HepG2 (cell line): Measurements from ENCODE around the gene INTS6L. TPM values are rescaled to one million over a fixed set of nuclear protein-coding genes. Genes with fewer than 3 reads are reported as not detected.

Source experiments
- CENPBD1 ChIP-seq: sonication (generic); formaldehyde crosslinking; IDR thresholded peaks from 2 replicates; pipeline ENCODE4 v1.8.0; 2022; ENCODE audit warnings: missing genetic modification reagents, low read depth, mild to moderate bottlenecking, borderline replicate concordance
- KIAA2018 ChIP-seq: sonication (generic); formaldehyde crosslinking; IDR thresholded peaks from 2 replicates; pipeline ENCODE4 v1.5.0; 2020; ENCODE audit warnings: mild to moderate bottlenecking, missing genetic modification reagents, borderline replicate concordance
- SOX13 ChIP-seq, 3 experiments: fragments of 450-650 bp in 1 of 3; sonication (generic) in 1 of 3; formaldehyde crosslinking in 1 of 3; IDR thresholded peaks in 2 of 3; conservative IDR thresholded peaks in 1 of 3; 2 replicates each; pipeline versions ENCODE4 v1.5.0 to v1.6.1; 2016 to 2020; ENCODE audit warnings: antibody characterized with exemption in 1 of 3, mild to moderate bottlenecking in 1 of 3, missing compliant biosample characterization in 1 of 3, missing genetic modification reagents in 1 of 3, moderate library complexity in 1 of 3
- ZNF569 ChIP-seq: sonication (generic); formaldehyde crosslinking; IDR thresholded peaks from 2 replicates; pipeline ENCODE4 v1.5.0; 2020; ENCODE audit warnings: mild to moderate bottlenecking, missing genetic modification reagents, moderate library complexity, borderline replicate concordance
- ZNF598 ChIP-seq: sonication (generic); formaldehyde crosslinking; IDR thresholded peaks from 2 replicates; pipeline ENCODE4 v1.5.1; 2020; ENCODE audit warnings: mild to moderate bottlenecking, missing genetic modification reagents, borderline replicate concordance
- ZNF75D ChIP-seq: sonication (generic); formaldehyde crosslinking; IDR thresholded peaks from 2 replicates; pipeline ENCODE4 v1.8.1; 2023; ENCODE audit warnings: missing genetic modification reagents, mild to moderate bottlenecking, borderline replicate concordance
- ZNF891 ChIP-seq: sonication (generic); formaldehyde crosslinking; IDR thresholded peaks from 2 replicates; pipeline ENCODE4 v1.5.0; 2020; ENCODE audit warnings: mild to moderate bottlenecking, missing genetic modification reagents
- polyA plus RNA-seq, 8 experiments: library from polyadenylated mRNA; depleted of rRNA in 3 of 8; stranded (reverse) in 7 of 8; unstranded in 1 of 8; fragments of >200 nt; fragmentation: Illumina TruSeq in 4 of 8; extraction: Trizol in 4 of 8; gene quantifications; 2 replicates each; pipeline versions ENCODE4 v1.2.1 to v1.2.3, GENCODE V29; 2011 to 2016; ENCODE audit warnings: low read depth in 4 of 8, missing spikeins in 1 of 8, mixed read lengths in 1 of 8; ENCODE audit not compliant: insufficient read depth in 1 of 8
- total RNA-seq, 5 experiments: library from RNA; depleted of rRNA; stranded (reverse); fragments of >200 nt; fragmentation: Illumina TruSeq; extraction: Trizol; gene quantifications; 2 replicates each; pipeline ENCODE4 v1.2.3, GENCODE V29; 2016; ENCODE audit warnings: low read depth in 1 of 5
- TF ChIP-seq, protein P1 (sequence below): sonication (generic); formaldehyde crosslinking; IDR thresholded peaks from 2 replicates; pipeline ENCODE4 v1.4.0; 2020; ENCODE audit warnings: mild to moderate bottlenecking, missing genetic modification reagents
- TF ChIP-seq, protein P2 (sequence below): sonication (generic); formaldehyde crosslinking; IDR thresholded peaks from 2 replicates; pipeline ENCODE4 v1.4.0; 2020; ENCODE audit warnings: missing genetic modification reagents; ENCODE audit errors: not compliant biosample characterization
- TF ChIP-seq, protein P3 (sequence below): sonication (generic); formaldehyde crosslinking; IDR thresholded peaks from 2 replicates; pipeline ENCODE4 v1.5.1; 2020; ENCODE audit warnings: mild to moderate bottlenecking, missing genetic modification reagents, borderline replicate concordance

The INTS6L gene
- total and polyA plus RNA-seq, 2 of the 13 experiments (the other 11 are each of a cell fraction or from before 2014, with no cell fraction given), result not detected

DNA sequence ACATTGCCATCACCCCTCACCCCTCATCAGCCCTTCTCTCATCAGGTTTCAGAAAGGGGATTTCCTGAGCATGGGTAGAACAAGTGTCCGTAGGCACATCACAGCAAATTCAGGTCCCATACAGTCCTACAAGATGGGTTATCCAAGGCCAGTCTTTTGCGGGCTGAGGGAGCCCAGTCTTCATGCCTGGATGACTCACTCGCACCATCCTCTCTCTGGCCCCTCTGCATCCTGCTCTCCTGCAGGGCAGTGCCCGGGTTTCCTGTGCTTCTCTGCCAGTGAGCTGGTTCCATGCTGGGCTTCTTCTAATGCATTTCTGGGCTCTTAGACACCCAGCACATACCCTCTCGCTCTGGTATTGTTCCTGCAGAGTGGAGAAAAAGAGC, 7.3 kb upstream of the INTS6L start (continued):
- TF ChIP-seq KIAA2018 (no peak), ZNF75D (CRISPR knock-in tag) (no peak), ZNF569 (no peak), ZNF598 (no peak), ZNF891 (CRISPR knock-in tag) (no peak), CENPBD1 (CRISPR knock-in tag) (no peak), SOX13 (IDR thresholded peaks at IDR 0.05) (no peak), SOX13 (CRISPR knock-in tag; conservative IDR thresholded peaks at IDR 0.05 in 1 of 2, IDR thresholded peaks at IDR 0.05 in 1 of 2) (no peak)
- TF ChIP-seq, protein P1, sequence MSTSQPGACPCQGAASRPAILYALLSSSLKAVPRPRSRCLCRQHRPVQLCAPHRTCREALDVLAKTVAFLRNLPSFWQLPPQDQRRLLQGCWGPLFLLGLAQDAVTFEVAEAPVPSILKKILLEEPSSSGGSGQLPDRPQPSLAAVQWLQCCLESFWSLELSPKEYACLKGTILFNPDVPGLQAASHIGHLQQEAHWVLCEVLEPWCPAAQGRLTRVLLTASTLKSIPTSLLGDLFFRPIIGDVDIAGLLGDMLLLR (CRISPR knock-in tag), result no peak
- TF ChIP-seq, protein P2, sequence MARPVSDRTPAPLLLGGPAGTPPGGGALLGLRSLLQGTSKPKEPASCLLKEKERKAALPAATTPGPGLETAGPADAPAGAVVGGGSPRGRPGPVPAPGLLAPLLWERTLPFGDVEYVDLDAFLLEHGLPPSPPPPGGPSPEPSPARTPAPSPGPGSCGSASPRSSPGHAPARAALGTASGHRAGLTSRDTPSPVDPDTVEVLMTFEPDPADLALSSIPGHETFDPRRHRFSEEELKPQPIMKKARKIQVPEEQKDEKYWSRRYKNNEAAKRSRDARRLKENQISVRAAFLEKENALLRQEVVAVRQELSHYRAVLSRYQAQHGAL (CRISPR knock-in tag), result no peak
- TF ChIP-seq, protein P3, sequence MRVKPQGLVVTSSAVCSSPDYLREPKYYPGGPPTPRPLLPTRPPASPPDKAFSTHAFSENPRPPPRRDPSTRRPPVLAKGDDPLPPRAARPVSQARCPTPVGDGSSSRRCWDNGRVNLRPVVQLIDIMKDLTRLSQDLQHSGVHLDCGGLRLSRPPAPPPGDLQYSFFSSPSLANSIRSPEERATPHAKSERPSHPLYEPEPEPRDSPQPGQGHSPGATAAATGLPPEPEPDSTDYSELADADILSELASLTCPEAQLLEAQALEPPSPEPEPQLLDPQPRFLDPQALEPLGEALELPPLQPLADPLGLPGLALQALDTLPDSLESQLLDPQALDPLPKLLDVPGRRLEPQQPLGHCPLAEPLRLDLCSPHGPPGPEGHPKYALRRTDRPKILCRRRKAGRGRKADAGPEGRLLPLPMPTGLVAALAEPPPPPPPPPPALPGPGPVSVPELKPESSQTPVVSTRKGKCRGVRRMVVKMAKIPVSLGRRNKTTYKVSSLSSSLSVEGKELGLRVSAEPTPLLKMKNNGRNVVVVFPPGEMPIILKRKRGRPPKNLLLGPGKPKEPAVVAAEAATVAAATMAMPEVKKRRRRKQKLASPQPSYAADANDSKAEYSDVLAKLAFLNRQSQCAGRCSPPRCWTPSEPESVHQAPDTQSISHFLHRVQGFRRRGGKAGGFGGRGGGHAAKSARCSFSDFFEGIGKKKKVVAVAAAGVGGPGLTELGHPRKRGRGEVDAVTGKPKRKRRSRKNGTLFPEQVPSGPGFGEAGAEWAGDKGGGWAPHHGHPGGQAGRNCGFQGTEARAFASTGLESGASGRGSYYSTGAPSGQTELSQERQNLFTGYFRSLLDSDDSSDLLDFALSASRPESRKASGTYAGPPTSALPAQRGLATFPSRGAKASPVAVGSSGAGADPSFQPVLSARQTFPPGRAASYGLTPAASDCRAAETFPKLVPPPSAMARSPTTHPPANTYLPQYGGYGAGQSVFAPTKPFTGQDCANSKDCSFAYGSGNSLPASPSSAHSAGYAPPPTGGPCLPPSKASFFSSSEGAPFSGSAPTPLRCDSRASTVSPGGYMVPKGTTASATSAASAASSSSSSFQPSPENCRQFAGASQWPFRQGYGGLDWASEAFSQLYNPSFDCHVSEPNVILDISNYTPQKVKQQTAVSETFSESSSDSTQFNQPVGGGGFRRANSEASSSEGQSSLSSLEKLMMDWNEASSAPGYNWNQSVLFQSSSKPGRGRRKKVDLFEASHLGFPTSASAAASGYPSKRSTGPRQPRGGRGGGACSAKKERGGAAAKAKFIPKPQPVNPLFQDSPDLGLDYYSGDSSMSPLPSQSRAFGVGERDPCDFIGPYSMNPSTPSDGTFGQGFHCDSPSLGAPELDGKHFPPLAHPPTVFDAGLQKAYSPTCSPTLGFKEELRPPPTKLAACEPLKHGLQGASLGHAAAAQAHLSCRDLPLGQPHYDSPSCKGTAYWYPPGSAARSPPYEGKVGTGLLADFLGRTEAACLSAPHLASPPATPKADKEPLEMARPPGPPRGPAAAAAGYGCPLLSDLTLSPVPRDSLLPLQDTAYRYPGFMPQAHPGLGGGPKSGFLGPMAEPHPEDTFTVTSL (CRISPR knock-in tag), result no peak
